Mammary epithelial cell (primary cell): Measurements from ENCODE around the gene MMEL1.
"Not testable (repeated sequence)": the region's sequence is repeated elsewhere in the genome, so short reads cannot be mapped to it uniquely, and the experiment has no call there.

Experiments
- CTCF ChIP-seq, 2 donors: IDR thresholded peaks in 1 of 2; conservative IDR thresholded peaks in 1 of 2; 2 replicates each; pipeline ENCODE4 v1.5.1; 2011 to 2012; ENCODE audit warnings: inconsistent platforms in 2 of 2, low read length in 2 of 2, mild to moderate bottlenecking in 2 of 2, control low read depth in 1 of 2, low read depth in 1 of 2; ENCODE audit not compliant: insufficient read depth in 1 of 2; ENCODE audit errors: extremely low read depth in 1 of 2
- EZH2 ChIP-seq: IDR thresholded peaks from 2 replicates; pipeline ENCODE4 v1.6.1; 2012; ENCODE audit warnings: low read length, inconsistent platforms, borderline replicate concordance

GRCh38 chr1:2657124-2657523 lies 24.3 kb upstream of the MMEL1 start:
- TF ChIP-seq CTCF (conservative IDR thresholded peaks at IDR 0.05 in 1 of 2, IDR thresholded peaks at IDR 0.05 in 1 of 2; ENCODE audit: extremely low read depth in 1 of 2, insufficient read depth in 1 of 2, low read depth in 1 of 2, low read length in 2 of 2); EZH2: not testable (repeated sequence)
